MM.1S (cell line): ENCODE data around the gene TBL1XR1.

Experiments
- EZH2 ChIP-seq: fragments of 300-600 bp; sonication (generic); optimal IDR thresholded peaks from 2 replicates; pipeline ENCODE3; 2017; ENCODE audit warnings: low read depth, mild to moderate bottlenecking, antibody characterized with exemption, low read length, mixed read lengths
- TF ChIP-seq, protein P1 (sequence below): fragments of 300-600 bp; sonication (generic); IDR thresholded peaks from 2 replicates; pipeline ENCODE4 v1.5.1; 2016; ENCODE audit warnings: antibody characterized with exemption, low read length, mixed read lengths

DNA sequence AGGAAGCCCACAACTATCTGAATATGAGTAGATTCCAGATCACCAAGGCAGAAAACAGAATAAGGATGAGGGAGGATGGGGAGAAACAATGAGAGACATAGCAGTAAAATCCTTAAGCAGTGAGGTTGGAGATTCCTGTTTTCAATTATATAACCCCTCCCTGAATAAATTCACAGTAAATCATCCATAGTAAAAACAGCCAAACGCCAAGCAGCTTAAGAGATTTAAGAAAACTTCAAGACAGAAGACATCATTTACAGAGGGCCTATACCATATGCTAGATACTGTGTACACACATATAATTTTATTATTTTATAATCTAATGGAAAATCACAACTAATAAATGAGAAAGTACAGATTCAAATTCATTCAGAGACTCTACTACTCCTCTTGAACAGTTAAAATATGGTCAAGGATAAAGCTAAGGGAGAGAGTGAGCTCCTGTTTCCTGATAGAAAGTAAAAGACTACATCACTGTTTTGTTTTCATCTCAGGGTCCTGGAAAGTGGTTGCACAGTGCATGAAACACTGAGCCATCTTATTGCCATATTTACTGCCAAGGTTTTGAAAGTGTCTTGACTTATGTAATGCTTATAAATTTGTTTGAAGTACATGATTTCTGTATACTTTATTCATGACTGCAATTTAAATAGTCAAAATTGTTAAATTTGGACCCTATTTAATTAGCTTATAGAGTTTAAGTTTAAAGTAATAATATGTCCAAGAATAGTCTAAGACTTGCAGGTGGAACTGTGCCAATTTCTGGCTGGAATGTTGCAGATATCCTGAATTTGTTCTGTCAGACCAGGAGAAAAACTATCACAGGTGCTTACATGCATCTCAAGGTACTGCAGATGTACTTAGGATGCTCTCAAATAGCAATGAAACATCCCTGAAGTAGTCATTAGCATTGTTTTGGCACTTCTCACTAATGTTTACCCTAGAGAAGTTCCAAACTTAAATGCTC, 141.4 kb downstream of the TBL1XR1 start:
- no peak for TF ChIP-seq EZH2
- TF ChIP-seq, protein P1, sequence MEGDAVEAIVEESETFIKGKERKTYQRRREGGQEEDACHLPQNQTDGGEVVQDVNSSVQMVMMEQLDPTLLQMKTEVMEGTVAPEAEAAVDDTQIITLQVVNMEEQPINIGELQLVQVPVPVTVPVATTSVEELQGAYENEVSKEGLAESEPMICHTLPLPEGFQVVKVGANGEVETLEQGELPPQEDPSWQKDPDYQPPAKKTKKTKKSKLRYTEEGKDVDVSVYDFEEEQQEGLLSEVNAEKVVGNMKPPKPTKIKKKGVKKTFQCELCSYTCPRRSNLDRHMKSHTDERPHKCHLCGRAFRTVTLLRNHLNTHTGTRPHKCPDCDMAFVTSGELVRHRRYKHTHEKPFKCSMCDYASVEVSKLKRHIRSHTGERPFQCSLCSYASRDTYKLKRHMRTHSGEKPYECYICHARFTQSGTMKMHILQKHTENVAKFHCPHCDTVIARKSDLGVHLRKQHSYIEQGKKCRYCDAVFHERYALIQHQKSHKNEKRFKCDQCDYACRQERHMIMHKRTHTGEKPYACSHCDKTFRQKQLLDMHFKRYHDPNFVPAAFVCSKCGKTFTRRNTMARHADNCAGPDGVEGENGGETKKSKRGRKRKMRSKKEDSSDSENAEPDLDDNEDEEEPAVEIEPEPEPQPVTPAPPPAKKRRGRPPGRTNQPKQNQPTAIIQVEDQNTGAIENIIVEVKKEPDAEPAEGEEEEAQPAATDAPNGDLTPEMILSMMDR, result no peak
